H1 (cell line): ENCODE measurements around the gene LHFPL3. TPM values are rescaled to one million over a fixed set of nuclear protein-coding genes. Genes with fewer than 3 reads are reported as not detected.

Experiments
- CTCF ChIA-PET: fragments of 300-600 bp; sonication (Branson Sonifier 250); formaldehyde crosslinking; loops from one replicate; lab custom pipeline; 2021; ENCODE audit not compliant: partially characterized antibody; lab: Charles Lee
- POLR2A ChIA-PET: fragments of 300-600 bp; sonication (Branson Sonifier 250); formaldehyde crosslinking; loops from one replicate; lab custom pipeline; 2021; ENCODE audit warnings: inconsistent platforms; ENCODE audit not compliant: partially characterized antibody; lab: Charles Lee
- DNase-seq, 2 experiments: peaks; one replicate each; pipeline versions ENCODE4 v3.0.0 to v3.0.0-alpha.2; 2010 to 2022; ENCODE audit warnings: low spot score in 2 of 2, low read depth in 1 of 2, mixed read lengths in 1 of 2
- FAIRE-seq: peaks from 2 replicates; lab custom pipeline; 2011; peaks lifted over from hg19 to GRCh38; lab: Jason Lieb, UNC
- H2AFZ ChIP-seq: 2 replicates; pipeline ENCODE4 v1.8.1; 2012; ENCODE audit warnings: low read length, inconsistent platforms
- H2AK5ac ChIP-seq: 2 replicates; pipeline ENCODE4 v1.6.1; 2013; ENCODE audit warnings: low read depth, low read length
- H2BK120ac ChIP-seq: replicated peaks from 2 replicates; pipeline ENCODE3; 2013; ENCODE audit warnings: low read depth, low read length, inconsistent platforms
- H2BK12ac ChIP-seq: 2 replicates; pipeline ENCODE4 v1.6.1; 2013; ENCODE audit warnings: low read depth, low read length
- H2BK15ac ChIP-seq: 2 replicates; pipeline ENCODE4 v1.6.1; 2013; ENCODE audit warnings: low read length
- H2BK20ac ChIP-seq: 2 replicates; pipeline ENCODE4 v1.6.1; 2013; ENCODE audit warnings: low read length
- H2BK5ac ChIP-seq: 2 replicates; pipeline ENCODE4 v1.6.1; 2013; ENCODE audit warnings: low read depth, low read length
- H3K14ac ChIP-seq: 2 replicates; pipeline ENCODE4 v1.6.1; 2013; ENCODE audit warnings: inconsistent platforms; ENCODE audit not compliant: insufficient read length
- H3K18ac ChIP-seq: 2 replicates; pipeline ENCODE4 v1.6.1; 2013; ENCODE audit warnings: low read length; ENCODE audit errors: extremely low read depth
- H3K23ac ChIP-seq: 2 replicates; pipeline ENCODE4 v1.6.1; 2013; ENCODE audit warnings: inconsistent platforms; ENCODE audit not compliant: insufficient read length
- H3K23me2 ChIP-seq: 2 replicates; pipeline ENCODE4 v1.6.1; 2013; ENCODE audit warnings: low read depth, low read length
- H3K27ac ChIP-seq: 2 replicates; pipeline ENCODE4 v1.6.1; 2011; ENCODE audit warnings: low read depth, low read length, inconsistent platforms
- H3K27me3 ChIP-seq, 4 experiments: replicated peaks in 1 of 4; 1 replicate in 1 of 4; 2 replicates in 3 of 4; pipeline versions ENCODE4 v1.6.1 to v1.8.1; 2011 to 2013; ENCODE audit warnings: low read length in 3 of 4, mild to moderate bottlenecking in 3 of 4, inconsistent platforms in 2 of 4, mixed read lengths in 2 of 4, moderate library complexity in 1 of 4; ENCODE audit not compliant: control insufficient read depth in 3 of 4, insufficient read depth in 3 of 4; ENCODE audit errors: extremely low read depth in 1 of 4
- H3K36me3 ChIP-seq, 4 experiments: 2 replicates each; pipeline versions ENCODE4 v1.6.1 to v1.8.1; 2011 to 2013; ENCODE audit warnings: mild to moderate bottlenecking in 4 of 4, low read length in 3 of 4, moderate library complexity in 2 of 4, control low read depth in 1 of 4, inconsistent platforms in 1 of 4; ENCODE audit not compliant: insufficient read depth in 4 of 4, control insufficient read depth in 2 of 4
- H3K4ac ChIP-seq: replicated peaks from 2 replicates; pipeline ENCODE3; 2013; ENCODE audit warnings: low read length, low read depth, mixed read lengths, inconsistent platforms; ENCODE audit not compliant: insufficient read length
- H3K4me1 ChIP-seq, 4 experiments: replicated peaks in 1 of 4; 1 replicate in 1 of 4; 2 replicates in 3 of 4; pipeline versions ENCODE4 v1.6.1 to v1.8.1; 2011 to 2013; ENCODE audit warnings: low read length in 3 of 4, inconsistent platforms in 2 of 4, mixed read lengths in 1 of 4; ENCODE audit not compliant: insufficient read depth in 4 of 4, control insufficient read depth in 3 of 4
- H3K4me2 ChIP-seq, 2 experiments: 2 replicates each; pipeline versions ENCODE4 v1.6.1 to v1.8.1; 2011 to 2013; ENCODE audit warnings: low read depth in 2 of 2, low read length in 2 of 2, control low read depth in 1 of 2, inconsistent platforms in 1 of 2, mild to moderate bottlenecking in 1 of 2; ENCODE audit not compliant: insufficient read depth in 1 of 2
- H3K4me3 ChIP-seq, 4 experiments: fragments of 200-600, 300-600 bp in 1 of 4; sonication (generic), shearing (Covaris generic), sonication (Bioruptor Twin) in 1 of 4; 2 replicates each; pipeline versions ENCODE4 v1.5.1 to v1.8.1; 2011 to 2016; ENCODE audit warnings: low read length in 4 of 4, low read depth in 3 of 4, control low read depth in 2 of 4, inconsistent platforms in 2 of 4, mild to moderate bottlenecking in 2 of 4, mixed read lengths in 1 of 4, moderate library complexity in 1 of 4; ENCODE audit not compliant: insufficient read depth in 2 of 4; ENCODE audit errors: extremely low read depth in 1 of 4
- H3K56ac ChIP-seq: replicated peaks from 2 replicates; pipeline ENCODE3; 2013; ENCODE audit warnings: low read depth, mild to moderate bottlenecking, mixed read lengths, low read length, inconsistent platforms; ENCODE audit not compliant: insufficient read length
- H3K79me1 ChIP-seq: 2 replicates; pipeline ENCODE4 v1.6.1; 2013; ENCODE audit warnings: low read depth, low read length, control low read depth
- H3K79me2 ChIP-seq, 2 experiments: 2 replicates each; pipeline versions ENCODE4 v1.6.1 to v1.8.1; 2012 to 2013; ENCODE audit warnings: low read length in 2 of 2, mild to moderate bottlenecking in 2 of 2, inconsistent platforms in 1 of 2; ENCODE audit not compliant: insufficient read depth in 2 of 2, control insufficient read depth in 1 of 2
- H3K9ac ChIP-seq, 4 experiments: replicated peaks in 1 of 4; 1 replicate in 1 of 4; 2 replicates in 3 of 4; pipeline versions ENCODE4 v1.6.1 to v1.8.1; 2011 to 2013; ENCODE audit warnings: low read depth in 3 of 4, low read length in 3 of 4, control low read depth in 2 of 4, mild to moderate bottlenecking in 2 of 4, moderate library complexity in 2 of 4, inconsistent platforms in 1 of 4; ENCODE audit errors: extremely low read depth in 1 of 4
- H3K9me3 ChIP-seq, 2 experiments: 2 replicates each; pipeline versions ENCODE4 v1.6.1 to v1.8.1; 2012 to 2013; ENCODE audit warnings: mild to moderate bottlenecking in 2 of 2, moderate library complexity in 2 of 2, control low read depth in 1 of 2, inconsistent platforms in 1 of 2, low read depth in 1 of 2, low read length in 1 of 2, mixed read lengths in 1 of 2; ENCODE audit not compliant: insufficient read depth in 2 of 2
- H4K20me1 ChIP-seq, 2 experiments: replicated peaks in 1 of 2; 2 replicates each; pipeline versions ENCODE3 to v1.8.1; 2011 to 2013; ENCODE audit warnings: inconsistent platforms in 2 of 2, low read length in 2 of 2, mild to moderate bottlenecking in 1 of 2; ENCODE audit not compliant: insufficient read depth in 2 of 2, control insufficient read depth in 1 of 2
- H4K5ac ChIP-seq: 2 replicates; pipeline ENCODE4 v1.6.1; 2013; ENCODE audit warnings: low read length, low read depth, mixed read lengths, inconsistent platforms; ENCODE audit not compliant: insufficient read length
- H4K8ac ChIP-seq: 2 replicates; pipeline ENCODE4 v1.8.0; 2013; ENCODE audit warnings: mild to moderate bottlenecking, moderate library complexity, low read length, inconsistent platforms; ENCODE audit not compliant: insufficient read depth; ENCODE audit errors: extremely low read depth
- H4K91ac ChIP-seq: replicated peaks from 2 replicates; pipeline ENCODE3; 2013; ENCODE audit warnings: low read length, mixed read lengths, inconsistent platforms; ENCODE audit not compliant: insufficient read length
- ATF2 ChIP-seq: IDR thresholded peaks from 2 replicates; pipeline ENCODE4 v1.6.1; 2012; ENCODE audit warnings: low read length, inconsistent platforms
- POLR2A ChIP-seq, 2 experiments: IDR thresholded peaks; 1 replicate in 1 of 2; 2 replicates in 1 of 2; pipeline ENCODE4 v1.6.1; 2011; ENCODE audit warnings: low read depth in 2 of 2, low read length in 2 of 2, mild to moderate bottlenecking in 2 of 2; ENCODE audit errors: control extremely low read depth in 1 of 2
- YY1 ChIP-seq: IDR thresholded peaks from 2 replicates; pipeline ENCODE4 v1.6.1; 2011; ENCODE audit warnings: low read depth, mild to moderate bottlenecking, low read length
- ZNF274 ChIP-seq: IDR thresholded peaks from 2 replicates; pipeline ENCODE4 v1.7.0; 2012; ENCODE audit warnings: low read length, borderline replicate concordance; ENCODE audit errors: extremely low read depth
- WGBS, 2 experiments: shearing (Covaris generic) in 1 of 2; methylation state at CpG; one replicate each; pipeline versions ENCODE4 v1.1.6 to v1.1.7; 2013 to 2015; ENCODE audit warnings: low lambda C conversion rate in 2 of 2, mixed read lengths in 2 of 2, inconsistent platforms in 1 of 2, low coverage in 1 of 2, missing lambda C conversion rate in 1 of 2; ENCODE audit not compliant: insufficient replicate concordance in 2 of 2, insufficient coverage in 1 of 2, insufficient read length in 1 of 2; ENCODE audit errors: extremely low coverage in 1 of 2, missing lambda C conversion rate in 1 of 2; 5-methylcytosine and 5-hydroxymethylcytosine counted together
- polyA plus RNA-seq, 7 experiments: library from polyadenylated mRNA; depleted of rRNA in 3 of 7; stranded (reverse) in 5 of 7; unstranded in 2 of 7; fragments of >200 nt in 5 of 7; fragments of 200-250 nt in 2 of 7; gene quantifications; 1 replicate in 5 of 7; 2 replicates in 1 of 7; 4 replicates in 1 of 7; pipeline versions ENCODE4 v1.2.1 to v1.2.3, GENCODE V29; 2011 to 2013; ENCODE audit warnings: missing spikeins in 2 of 7, mixed read lengths in 2 of 7
- total RNA-seq: library from RNA; stranded (reverse); fragmentation: NEBNext Ultra II Directional; extraction: Animal tissue kit (Norgen Biotek cat#: 25700); gene quantifications from 2 replicates; pipeline ENCODE4 v1.2.1, GENCODE V29; 2021

Gene LHFPL3
- total and polyA plus RNA-seq, 2 of the 8 experiments (the other 6 are each of a cell fraction or from before 2014, with no cell fraction given), result 0.24 to 0.50 TPM

DNA sequence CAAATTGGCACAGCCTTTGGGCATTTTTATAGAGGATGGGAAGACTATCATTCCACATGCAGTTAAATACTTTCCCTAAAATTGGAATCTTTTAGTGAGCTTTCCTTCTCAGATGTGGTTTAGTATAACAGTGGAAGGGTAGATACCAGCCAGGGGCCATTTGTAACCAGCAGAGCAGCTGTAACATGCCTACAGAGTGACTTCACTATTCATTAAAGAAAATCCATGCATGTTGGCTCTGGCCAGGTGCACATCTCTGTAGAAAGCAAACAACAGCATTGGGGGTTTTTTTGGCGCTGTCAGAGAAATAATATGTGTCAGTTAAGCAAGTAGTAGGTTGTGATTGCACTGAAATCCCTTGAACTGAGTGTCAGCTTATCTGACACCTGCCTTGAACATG lies 115.6 kb downstream of the LHFPL3 start:
- no peaks in the 10 kb centered on the region for H3K79me1 ChIP-seq
- H3K56ac ChIP-seq, result no peak overlapping the region
- H3K4ac ChIP-seq, result no peak overlapping the region
- H2AFZ ChIP-seq, result no peak overlapping the region
- H3K18ac ChIP-seq, result no peak overlapping the region
- no peak for DNase-seq
- no peak overlapping the region for H3K14ac ChIP-seq
- peaks cover 0 to 3% of the 10 kb centered on the region in 2 experiments; a peak in 1 of 4 replicates for H3K9me3 ChIP-seq
- H2BK5ac ChIP-seq, result no peak overlapping the region
- H3K4me1 ChIP-seq, result no peaks in the 10 kb centered on the region
- H3K27me3 ChIP-seq, result no peaks in the 10 kb centered on the region
- no peaks in the 10 kb centered on the region for H4K20me1 ChIP-seq
- POLR2A ChIA-PET, result no interaction called here
- no peak overlapping the region for H2BK120ac ChIP-seq
- no peaks in the 10 kb centered on the region for H3K79me2 ChIP-seq
- no peak overlapping the region for H3K4me3 ChIP-seq
- H4K91ac ChIP-seq, result no peak overlapping the region
- no peaks in the 10 kb centered on the region for H3K23me2 ChIP-seq
- no peak overlapping the region for H3K4me2 ChIP-seq
- no peak overlapping the region for H3K23ac ChIP-seq
- H2BK20ac ChIP-seq, result no peak overlapping the region
- no peak for FAIRE-seq
- no peak overlapping the region for H4K8ac ChIP-seq
- no peak overlapping the region for H3K9ac ChIP-seq
- H2BK15ac ChIP-seq, result no peak overlapping the region
- H3K36me3 ChIP-seq, result no peaks in the 10 kb centered on the region
- no peak overlapping the region for H4K5ac ChIP-seq
- no peak overlapping the region for H2BK12ac ChIP-seq
- WGBS, 2 experiments, result 72% methylated on average over 1 of the region's 1 CpG; no CpG with 5 or more reads in 1 of the 2 experiments
- CTCF ChIA-PET, result interaction anchor here (1.0 to 2.4 kb wide), 3 partner anchors 13 to 199 kb away, joined by 3 to 10 read pairs (median 3); no protein-coding TSS in a partner anchor
- TF ChIP-seq ATF2 (no peak), YY1 (no peak), POLR2A (IDR thresholded peaks at IDR 0.05; ENCODE audit: control extremely low read depth in 1 of 2, low read depth in 2 of 2, low read length in 2 of 2) (no peak), ZNF274 (no peak)
- TF ChIP-seq, all 59 proteins: peak for 0
- no peak overlapping the region for H2AK5ac ChIP-seq
- no peak overlapping the region for H3K27ac ChIP-seq
